ENCODE results near the gene ARMC7.

The ARMC7 gene

DNA sequence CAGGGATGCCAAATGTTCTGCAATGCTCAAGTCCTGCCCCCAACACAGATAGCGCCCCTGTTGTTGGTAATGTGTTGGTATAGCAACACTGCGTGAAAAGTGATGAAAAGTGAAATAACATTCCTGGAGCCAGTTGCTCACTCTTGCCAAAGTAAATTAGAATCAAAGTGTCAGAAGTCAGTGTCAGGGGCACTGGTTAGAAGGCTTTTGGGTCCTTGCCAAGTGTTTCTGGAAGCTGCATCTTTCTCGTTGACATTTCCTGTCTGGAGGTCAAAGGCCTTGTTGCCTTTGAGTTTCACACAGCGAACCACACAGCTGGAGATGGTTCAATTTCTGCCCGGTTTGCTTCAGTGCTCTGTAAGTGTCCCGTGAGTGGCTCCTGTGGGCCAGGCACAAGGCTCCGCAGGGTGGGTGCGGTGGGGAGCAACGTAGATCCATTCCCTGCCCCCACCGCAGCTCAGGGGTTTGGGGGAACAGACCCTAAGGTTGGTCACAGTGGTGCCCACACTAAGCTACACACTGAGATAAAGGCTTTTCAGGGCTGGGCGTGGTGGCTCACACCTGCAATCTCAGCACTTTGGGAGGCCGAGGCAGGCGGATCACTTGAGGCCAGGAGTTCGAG, 25.6 kb upstream of the ARMC7 start:
- H4K20me1 ChIP-seq (ENCODE audit: control insufficient read depth, insufficient read depth, low read depth, low read length), result no peaks in the 10 kb centered on the region
- H3K4me3 ChIP-seq (ENCODE audit: low read length), result no peak overlapping the region
- H3K79me2 ChIP-seq (ENCODE audit: control insufficient read depth, low read length), result no peaks in the 10 kb centered on the region
- H3F3A ChIP-seq (ENCODE audit: control insufficient read depth, insufficient read depth), result no peaks in the 10 kb centered on the region
- no peaks in the 10 kb centered on the region for H3K9me2 ChIP-seq (replicated peaks; ENCODE audit: control insufficient read depth, low read length)
- no peak overlapping the region for H3K27ac ChIP-seq (ENCODE audit: low read depth, low read length)
- H3K4me2 ChIP-seq (ENCODE audit: low read length), result no peak overlapping the region
- TF ChIP-seq, protein P1, sequence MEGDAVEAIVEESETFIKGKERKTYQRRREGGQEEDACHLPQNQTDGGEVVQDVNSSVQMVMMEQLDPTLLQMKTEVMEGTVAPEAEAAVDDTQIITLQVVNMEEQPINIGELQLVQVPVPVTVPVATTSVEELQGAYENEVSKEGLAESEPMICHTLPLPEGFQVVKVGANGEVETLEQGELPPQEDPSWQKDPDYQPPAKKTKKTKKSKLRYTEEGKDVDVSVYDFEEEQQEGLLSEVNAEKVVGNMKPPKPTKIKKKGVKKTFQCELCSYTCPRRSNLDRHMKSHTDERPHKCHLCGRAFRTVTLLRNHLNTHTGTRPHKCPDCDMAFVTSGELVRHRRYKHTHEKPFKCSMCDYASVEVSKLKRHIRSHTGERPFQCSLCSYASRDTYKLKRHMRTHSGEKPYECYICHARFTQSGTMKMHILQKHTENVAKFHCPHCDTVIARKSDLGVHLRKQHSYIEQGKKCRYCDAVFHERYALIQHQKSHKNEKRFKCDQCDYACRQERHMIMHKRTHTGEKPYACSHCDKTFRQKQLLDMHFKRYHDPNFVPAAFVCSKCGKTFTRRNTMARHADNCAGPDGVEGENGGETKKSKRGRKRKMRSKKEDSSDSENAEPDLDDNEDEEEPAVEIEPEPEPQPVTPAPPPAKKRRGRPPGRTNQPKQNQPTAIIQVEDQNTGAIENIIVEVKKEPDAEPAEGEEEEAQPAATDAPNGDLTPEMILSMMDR (IDR thresholded peaks at IDR 0.05; ENCODE audit: low read depth, low read length, poor library complexity, severe bottlenecking), result no peak
- TF ChIP-seq EZH2phosphoT487 (IDR thresholded peaks at IDR 0.05; ENCODE audit: borderline replicate concordance, low read length), result no peak
- H3K27me3 ChIP-seq (ENCODE audit: control insufficient read depth, low read length), result peaks cover 40% of the 10 kb centered on the region
- no peaks in the 10 kb centered on the region for H3K9me3 ChIP-seq (ENCODE audit: control insufficient read depth, insufficient read depth, low read length)
- no peaks in the 10 kb centered on the region for H3K36me3 ChIP-seq (ENCODE audit: control insufficient read depth, low read length)
- H3K4me1 ChIP-seq (ENCODE audit: control insufficient read depth, low read length), result peaks cover 5% of the 10 kb centered on the region; the same call in 1 of the 2 replicates

DNA sequence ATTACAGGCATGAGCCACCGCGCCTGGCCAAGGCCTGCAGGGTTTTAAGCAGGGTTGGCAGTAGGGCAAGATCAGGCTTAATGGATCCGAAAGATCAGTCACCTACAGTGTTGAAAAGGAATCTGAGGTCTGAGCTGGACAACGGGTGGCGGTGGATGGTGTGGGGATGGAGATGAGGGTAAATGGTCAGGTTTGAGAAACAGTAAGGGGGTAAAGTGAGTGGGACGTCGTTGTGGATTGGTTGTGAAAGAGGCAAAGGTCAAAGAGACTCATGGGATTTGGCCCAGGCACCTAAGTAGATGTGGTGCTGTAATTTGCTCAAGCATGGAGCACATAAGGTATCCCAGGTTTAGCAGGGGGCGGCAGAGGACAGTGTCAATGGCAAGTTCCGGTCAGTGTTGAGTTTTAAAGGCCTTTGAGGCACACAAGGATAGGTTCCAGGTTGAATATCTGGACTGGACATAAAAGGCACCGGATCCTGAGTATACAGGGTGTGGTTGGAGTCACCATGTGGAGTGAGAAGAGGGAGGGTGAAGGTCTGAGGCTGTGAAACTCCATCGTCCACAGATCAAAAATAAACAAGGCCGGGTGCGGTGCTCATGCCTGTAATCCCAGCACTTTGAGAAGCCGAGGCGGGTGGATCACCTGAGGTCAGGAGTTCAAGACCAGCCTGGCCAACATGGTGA, 23.1 kb upstream of the ARMC7 start:
- no peak overlapping the region for H3K4me2 ChIP-seq (ENCODE audit: low read length)
- no peaks in the 10 kb centered on the region for H3K79me2 ChIP-seq (ENCODE audit: control insufficient read depth, low read length)
- H3K9me3 ChIP-seq (ENCODE audit: control insufficient read depth, insufficient read depth, low read length), result no peaks in the 10 kb centered on the region
- peaks cover 37% of the 10 kb centered on the region for H3K27me3 ChIP-seq (ENCODE audit: control insufficient read depth, low read length)
- no peaks in the 10 kb centered on the region for H4K20me1 ChIP-seq (ENCODE audit: control insufficient read depth, insufficient read depth, low read depth, low read length)
- TF ChIP-seq EZH2phosphoT487 (IDR thresholded peaks at IDR 0.05; ENCODE audit: borderline replicate concordance, low read length), result no peak
- H3K9me2 ChIP-seq (replicated peaks; ENCODE audit: control insufficient read depth, low read length), result no peaks in the 10 kb centered on the region
- H3K4me1 ChIP-seq (ENCODE audit: control insufficient read depth, low read length), result peaks cover 5% of the 10 kb centered on the region; the same call in 1 of the 2 replicates
- H3F3A ChIP-seq (ENCODE audit: control insufficient read depth, insufficient read depth), result no peaks in the 10 kb centered on the region
- no peaks in the 10 kb centered on the region for H3K36me3 ChIP-seq (ENCODE audit: control insufficient read depth, low read length)
- H3K4me3 ChIP-seq (ENCODE audit: low read length), result no peak overlapping the region
- no peak overlapping the region for H3K27ac ChIP-seq (ENCODE audit: low read depth, low read length)

DNA sequence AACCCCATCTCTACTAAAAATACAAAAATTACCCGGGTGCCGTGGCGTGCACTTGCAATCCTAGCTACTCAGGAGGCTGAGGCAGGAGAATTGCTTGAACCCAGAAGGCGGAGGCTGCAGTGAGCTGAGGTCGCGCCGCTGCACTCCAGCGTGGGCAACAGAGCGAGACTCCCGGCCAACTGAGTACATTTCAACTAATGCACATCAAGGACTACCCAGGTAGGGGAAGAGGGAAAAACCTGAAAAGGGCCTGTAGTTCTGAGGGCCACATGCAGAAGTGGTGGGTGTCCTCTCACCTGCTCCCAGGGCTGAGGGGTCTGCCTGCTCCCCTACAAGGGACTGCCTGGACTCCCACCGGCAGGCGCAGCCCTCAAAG, 22.6 kb upstream of the ARMC7 start:
- H3K4me2 ChIP-seq (ENCODE audit: low read length), result no peak overlapping the region
- no peaks in the 10 kb centered on the region for H3K9me3 ChIP-seq (ENCODE audit: control insufficient read depth, insufficient read depth, low read length)
- H3K4me1 ChIP-seq (ENCODE audit: control insufficient read depth, low read length), result peaks cover 5% of the 10 kb centered on the region; the same call in 1 of the 2 replicates
- H3K27ac ChIP-seq (ENCODE audit: low read depth, low read length), result no peak overlapping the region
- peaks cover 35% of the 10 kb centered on the region for H3K27me3 ChIP-seq (ENCODE audit: control insufficient read depth, low read length)
- 0 out of 2 replicates have a peak overlapping the region, but pooled peaks have one; percentile 28 for H3K4me3 ChIP-seq (ENCODE audit: low read length)
- no peaks in the 10 kb centered on the region for H3K9me2 ChIP-seq (replicated peaks; ENCODE audit: control insufficient read depth, low read length)
- no peaks in the 10 kb centered on the region for H4K20me1 ChIP-seq (ENCODE audit: control insufficient read depth, insufficient read depth, low read depth, low read length)
- no peaks in the 10 kb centered on the region for H3F3A ChIP-seq (ENCODE audit: control insufficient read depth, insufficient read depth)
- TF ChIP-seq EZH2phosphoT487 (IDR thresholded peaks at IDR 0.05; ENCODE audit: borderline replicate concordance, low read length), result no peak
- TF ChIP-seq, protein P1 (IDR thresholded peaks at IDR 0.05; ENCODE audit: low read depth, low read length, poor library complexity, severe bottlenecking), result no peak
- no peaks in the 10 kb centered on the region for H3K79me2 ChIP-seq (ENCODE audit: control insufficient read depth, low read length)
- H3K36me3 ChIP-seq (ENCODE audit: control insufficient read depth, low read length), result no peaks in the 10 kb centered on the region
